GM21390 (cell line): ENCODE measurements around the gene SRPX2.
"Not testable (repeated sequence)": the region's sequence is repeated elsewhere in the genome, so short reads cannot be mapped to it uniquely, and the experiment has no call there.

ENCODE experiments used
- ATAC-seq: cut with Tn5 transposase; IDR thresholded peaks from one replicate; pipeline ENCODE4 v1.9.1; 2021; ENCODE audit not compliant: unreplicated experiment

Gene SRPX2

DNA sequence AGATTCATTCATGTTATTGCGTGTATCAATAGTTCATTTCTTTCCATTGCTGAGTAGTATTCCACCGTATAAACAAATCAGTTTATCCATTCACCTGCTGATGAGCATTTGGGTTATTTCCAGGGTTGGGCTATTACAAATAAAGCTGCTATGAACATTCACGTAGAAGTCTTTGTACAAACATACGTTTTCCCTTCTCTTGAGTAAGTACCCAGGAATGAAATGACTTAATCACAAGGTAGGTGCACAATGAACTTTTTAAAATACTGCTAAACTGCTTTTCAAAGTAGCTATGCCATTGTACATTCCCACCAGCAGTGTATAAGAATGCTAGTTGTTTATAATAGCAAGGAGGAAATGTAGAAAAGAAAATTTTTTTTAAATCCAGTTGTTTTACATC lies 52.0 kb downstream of the SRPX2 start:
- ATAC-seq: no peak

DNA sequence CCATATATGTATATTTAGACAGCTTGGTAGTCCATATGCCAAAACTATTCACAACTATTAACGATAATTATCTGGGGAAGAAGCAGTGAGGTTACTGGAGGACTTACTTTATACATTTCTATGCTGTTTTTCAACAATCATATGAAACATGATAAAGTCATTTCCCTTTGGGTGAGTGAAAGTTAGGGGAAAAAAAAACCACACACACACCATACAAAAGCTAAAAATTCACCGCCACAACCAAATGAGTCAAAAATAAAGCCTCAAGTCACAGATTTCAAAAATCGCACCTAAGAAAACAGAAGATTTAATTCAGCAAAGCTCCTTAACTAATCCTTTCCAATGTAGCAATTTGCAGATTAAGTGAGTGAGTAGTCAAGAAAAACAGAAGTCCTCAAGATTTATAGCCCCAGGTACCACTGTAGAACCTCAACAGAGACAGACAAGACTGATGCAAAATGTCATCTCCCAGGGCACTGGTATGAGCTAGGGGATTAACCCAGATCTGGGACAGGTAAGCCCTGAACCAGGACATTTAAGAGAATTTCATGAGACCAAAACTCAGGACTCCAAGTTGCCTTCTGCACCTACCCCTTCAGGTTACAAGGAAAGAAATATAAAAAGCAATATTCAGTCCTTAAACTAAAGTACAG lies 52.8 kb downstream of the SRPX2 start:
- no peak for ATAC-seq

GRCh38 chrX:100698551-100698950 lies 54.6 kb downstream of the SRPX2 start:
- ATAC-seq: no peak

DNA sequence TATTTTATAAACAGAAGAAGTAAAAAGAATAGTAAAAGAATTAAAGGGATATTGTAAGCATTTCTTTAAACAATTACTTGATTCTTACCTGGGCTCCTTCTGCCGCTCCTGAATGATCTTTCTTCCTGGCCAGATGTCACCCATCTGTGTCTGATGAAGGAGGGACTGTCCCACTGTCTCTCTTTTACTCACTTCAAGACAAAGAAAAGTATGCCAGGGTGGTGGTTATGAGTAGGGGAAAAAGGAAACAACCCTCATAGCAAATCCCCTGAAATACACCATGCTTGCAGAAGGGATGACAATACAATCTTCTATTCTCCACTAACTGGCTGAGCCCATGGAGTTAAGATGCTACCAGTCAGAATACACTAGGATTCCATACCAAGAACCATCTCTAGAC lies 56.8 kb downstream of the SRPX2 start:
- ATAC-seq: no peak

DNA sequence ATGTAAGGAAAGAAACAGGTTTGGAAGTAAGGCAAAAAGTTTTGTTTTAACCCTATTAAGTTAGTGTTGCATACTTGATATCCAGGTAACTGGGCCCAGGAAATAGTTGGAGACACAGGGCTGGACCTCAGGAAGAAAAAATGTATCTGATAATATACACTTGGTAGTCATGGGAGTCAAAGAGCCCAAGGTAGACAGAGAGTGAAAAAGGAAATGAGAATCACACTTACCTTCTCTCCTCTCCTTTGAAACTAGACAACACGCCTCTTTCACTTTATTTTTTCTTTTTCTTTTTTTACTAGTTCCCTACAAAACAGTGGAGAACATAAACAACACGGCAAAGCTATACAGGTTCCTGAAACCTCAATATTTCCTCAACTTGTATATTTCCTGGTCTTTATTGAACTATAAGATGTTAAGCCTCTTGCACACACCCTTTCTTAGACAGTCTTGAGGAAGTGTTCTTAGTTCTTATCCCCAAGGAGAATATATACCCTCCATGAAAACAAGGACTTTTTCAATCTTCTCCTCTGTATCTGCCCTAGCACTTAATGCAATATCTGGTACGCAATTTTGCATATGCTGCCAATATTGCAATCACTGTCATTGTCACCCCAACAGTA lies 60.7 kb downstream of the SRPX2 start:
- no peak for ATAC-seq

- no peak for ATAC-seq
Measured at GRCh38 chrX:100710816-100711215, 66.8 kb downstream of the SRPX2 start.

DNA sequence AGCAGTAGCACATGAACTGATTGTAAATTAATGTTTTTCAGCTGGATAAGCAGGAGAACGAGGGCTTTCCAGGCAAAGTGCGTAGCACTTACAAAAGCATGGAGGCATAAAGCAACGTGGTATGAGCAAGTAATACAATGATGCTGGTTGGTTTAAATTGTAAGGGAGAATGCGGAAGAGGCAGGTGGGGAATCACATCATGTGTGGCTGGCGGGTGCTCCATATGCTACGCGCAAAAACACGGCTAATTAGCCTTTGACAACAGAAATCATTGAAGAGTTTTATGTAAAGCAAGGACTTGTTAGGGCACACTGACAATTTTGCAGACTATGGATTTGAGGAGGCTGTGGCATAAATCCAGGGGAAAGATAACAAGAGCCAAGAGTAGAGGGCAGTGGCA lies 73.4 kb downstream of the SRPX2 start:
- ATAC-seq: no peak

- ATAC-seq: no peak
Measured at GRCh38 chrX:100719139-100719538, 75.1 kb downstream of the SRPX2 start.

DNA sequence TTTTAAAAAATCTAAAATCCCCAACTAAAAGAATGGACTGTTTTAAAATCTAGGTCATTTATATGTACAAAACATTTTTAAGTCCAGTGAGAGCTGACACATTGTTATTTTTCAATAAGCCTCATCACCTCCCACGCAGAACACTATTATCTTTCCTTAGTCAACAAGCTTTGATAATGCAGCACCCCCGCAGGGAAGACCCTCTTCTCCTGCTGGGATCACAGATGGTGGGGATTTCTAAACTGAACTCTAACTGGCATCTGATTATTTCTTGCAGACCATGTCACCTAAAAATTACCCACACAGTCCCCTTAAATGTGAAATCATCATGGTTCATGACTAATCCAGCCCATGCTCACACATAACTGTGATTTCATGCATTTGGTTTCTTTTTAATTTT lies 76.3 kb downstream of the SRPX2 start:
- no peak for ATAC-seq

- ATAC-seq: no peak
Measured at GRCh38 chrX:100721328-100721727, 77.3 kb downstream of the SRPX2 start.

DNA sequence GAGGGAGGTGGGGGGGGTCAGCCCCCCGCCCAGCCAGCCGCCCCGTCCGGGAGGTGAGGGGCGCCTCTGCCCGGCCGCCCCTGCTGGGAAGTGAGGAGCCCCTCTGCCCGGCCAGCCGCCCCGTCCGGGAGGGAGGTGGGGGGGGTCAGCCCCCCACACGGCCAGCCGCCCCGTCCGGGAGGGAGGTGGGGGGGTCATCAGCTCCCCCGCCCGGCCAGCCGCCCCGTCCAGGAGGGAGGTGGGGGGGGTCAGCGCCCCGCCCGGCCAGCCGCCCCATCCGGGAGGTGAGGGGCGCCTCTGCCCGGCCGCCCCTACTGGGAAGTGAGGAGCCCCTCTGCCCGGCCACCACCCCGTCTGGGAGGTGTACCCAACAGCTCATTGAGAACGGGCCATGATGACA lies 80.0 kb downstream of the SRPX2 start:
- not testable (repeated sequence) for ATAC-seq
